H1 (cell line): Measurements from ENCODE around the gene ZNF516. TPM values are rescaled to one million over a fixed set of nuclear protein-coding genes. Genes with fewer than 3 reads are reported as not detected.
A peak's percentile ranks its signal among the peaks of the same experiment; 100 is the strongest.

Source experiments
- ASH2L ChIP-seq: fragments of 200-600, 300-600 bp; sonication (generic); IDR thresholded peaks from one replicate; pipeline ENCODE4 v1.7.1; 2017; ENCODE audit warnings: low read length
- BACH1 ChIP-seq: IDR thresholded peaks from 2 replicates; pipeline ENCODE4 v1.6.1; 2012; ENCODE audit warnings: low read length, improper control_type of control experiment
- BRCA1 ChIP-seq: IDR thresholded peaks from 2 replicates; pipeline ENCODE4 v1.6.1; 2012; ENCODE audit warnings: low read depth, low read length, improper control_type of control experiment
- CTCF ChIP-seq, 3 experiments: IDR thresholded peaks; 1 replicate in 2 of 3; 2 replicates in 1 of 3; pipeline versions ENCODE4 v1.5.1 to v1.6.1; 2011; ENCODE audit warnings: low read length in 3 of 3, mild to moderate bottlenecking in 3 of 3, inconsistent platforms in 2 of 3, low read depth in 1 of 3, moderate library complexity in 1 of 3; ENCODE audit not compliant: insufficient read depth in 1 of 3; ENCODE audit errors: control extremely low read depth in 1 of 3
- KDM4A ChIP-seq: IDR thresholded peaks from one replicate; pipeline ENCODE4 v1.7.1; 2012; ENCODE audit warnings: low read depth, mild to moderate bottlenecking, moderate library complexity, low read length, inconsistent platforms; ENCODE audit not compliant: severe bottlenecking
- MAFK ChIP-seq: IDR thresholded peaks from 2 replicates; pipeline ENCODE4 v1.6.1; 2012; ENCODE audit warnings: low read depth, mild to moderate bottlenecking, improper control_type of control experiment, low read length
- MAX ChIP-seq: IDR thresholded peaks from 2 replicates; pipeline ENCODE4 v1.6.1; 2012; ENCODE audit warnings: inconsistent platforms
- PHF8 ChIP-seq: fragments of 200-600 bp; sonication (generic); conservative IDR thresholded peaks from 2 replicates; pipeline ENCODE4 v1.7.1; 2012; ENCODE audit warnings: low read depth, mild to moderate bottlenecking, inconsistent platforms, low read length, moderate library complexity
- RBBP5 ChIP-seq: IDR thresholded peaks from 2 replicates; pipeline ENCODE4 v1.7.1; 2012; ENCODE audit warnings: low read depth, mild to moderate bottlenecking, inconsistent platforms, low read length, moderate library complexity, borderline replicate concordance
- SP1 ChIP-seq: IDR thresholded peaks from 2 replicates; pipeline ENCODE4 v1.6.1; 2011; ENCODE audit warnings: low read depth, low read length
- SP2 ChIP-seq: IDR thresholded peaks from 2 replicates; pipeline ENCODE4 v1.6.1; 2012; ENCODE audit warnings: mild to moderate bottlenecking, low read length, inconsistent platforms
- SP4 ChIP-seq: IDR thresholded peaks from 2 replicates; pipeline ENCODE4 v1.6.1; 2012; ENCODE audit warnings: low read length, inconsistent platforms
- TAF1 ChIP-seq: IDR thresholded peaks from 2 replicates; pipeline ENCODE4 v1.6.1; 2011; ENCODE audit warnings: mild to moderate bottlenecking, low read depth, low read length
- TEAD4 ChIP-seq: IDR thresholded peaks from 2 replicates; pipeline ENCODE4 v1.6.1; 2012; ENCODE audit warnings: low read depth, low read length, inconsistent platforms, mixed read lengths
- YY1 ChIP-seq: IDR thresholded peaks from 2 replicates; pipeline ENCODE4 v1.6.1; 2011; ENCODE audit warnings: low read depth, mild to moderate bottlenecking, low read length
- ZNF274 ChIP-seq: IDR thresholded peaks from 2 replicates; pipeline ENCODE4 v1.7.0; 2012; ENCODE audit warnings: low read length, borderline replicate concordance; ENCODE audit errors: extremely low read depth
- polyA plus RNA-seq, 7 experiments: library from polyadenylated mRNA; depleted of rRNA in 3 of 7; stranded (reverse) in 5 of 7; unstranded in 2 of 7; fragments of >200 nt in 5 of 7; fragments of 200-250 nt in 2 of 7; gene quantifications; 1 replicate in 5 of 7; 2 replicates in 1 of 7; 4 replicates in 1 of 7; pipeline versions ENCODE4 v1.2.1 to v1.2.3, GENCODE V29; 2011 to 2013; ENCODE audit warnings: missing spikeins in 2 of 7, mixed read lengths in 2 of 7
- total RNA-seq: library from RNA; stranded (reverse); fragmentation: NEBNext Ultra II Directional; extraction: Animal tissue kit (Norgen Biotek cat#: 25700); gene quantifications from 2 replicates; pipeline ENCODE4 v1.2.1, GENCODE V29; 2021

Gene ZNF516
- total and polyA plus RNA-seq, 2 of the 8 experiments (the other 6 are each of a cell fraction or from before 2014, with no cell fraction given) = 7.3 to 17.0 TPM

DNA sequence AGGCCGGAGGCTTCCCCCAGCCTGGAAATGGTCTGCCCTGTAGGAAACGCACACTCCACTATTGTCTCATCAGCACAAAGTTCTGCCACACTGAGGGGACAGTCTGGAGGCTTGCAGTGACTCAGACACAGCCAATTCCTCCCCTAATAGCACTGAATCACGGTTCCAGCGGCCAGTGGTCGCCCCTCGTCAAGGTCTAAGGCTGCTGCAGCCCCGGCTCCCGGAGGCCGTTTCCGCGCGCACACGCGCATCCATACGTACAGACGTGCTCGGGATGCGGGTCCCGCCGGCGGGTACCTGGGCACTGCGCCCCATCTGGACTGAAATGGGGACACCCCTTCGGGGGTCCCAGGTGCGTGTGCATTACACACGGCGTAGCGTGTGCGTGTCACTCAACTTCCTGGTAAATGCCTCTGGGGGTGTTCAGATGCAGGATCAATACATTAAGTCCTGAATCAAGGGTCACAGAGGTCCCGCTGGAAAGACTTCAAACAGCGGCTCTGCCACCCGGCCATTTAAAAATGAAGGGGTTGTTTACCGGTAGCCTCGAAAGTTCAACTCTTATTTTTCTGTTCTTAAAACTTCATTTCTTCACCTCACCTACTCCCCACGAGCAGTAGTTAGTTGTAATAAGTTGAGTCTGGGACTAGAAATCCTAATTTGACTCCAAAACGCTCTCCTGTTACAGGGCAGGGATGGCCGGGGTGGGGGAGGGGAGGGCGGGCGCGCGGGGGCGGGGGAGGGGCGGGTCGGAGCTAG is 572 bp upstream of the ZNF516 start (continued):
- TF ChIP-seq RBBP5 = peak; percentile 13; the same call in 1 of the 2 replicates
- peak; percentile 23 for TF ChIP-seq KDM4A
- no peak for TF ChIP-seq SP4
- TF ChIP-seq CTCF (IDR thresholded peaks at IDR 0.05; ENCODE audit: control extremely low read depth in 1 of 3, insufficient read depth in 1 of 3, low read depth in 1 of 3, low read length in 3 of 3) = peak; percentile 7 to 12 (median 10); a peak in 2 of 4 replicates
- no peak; the same call in 1 of the 2 replicates for TF ChIP-seq BACH1
- TF ChIP-seq MAX = peak; percentile 52; the same call in 1 of the 2 replicates
- TF ChIP-seq ASH2L = no peak
- TF ChIP-seq PHF8 = peak; percentile 48
- no peak for TF ChIP-seq TEAD4
- peak; percentile 17; the same call in 1 of the 2 replicates for TF ChIP-seq MAFK
- TF ChIP-seq TAF1 = peak; percentile 69; the same call in 1 of the 2 replicates
- no peak for TF ChIP-seq SP1
- no peak for TF ChIP-seq ZNF274
- no peak for TF ChIP-seq BRCA1
- no peak for TF ChIP-seq YY1
- no peak for TF ChIP-seq SP2
